Stimulated activated CD4-positive, alpha-beta T cell treated with anti-CD3 and anti-CD28 coated beads, Interleukin-12 subunit alpha, Interleukin-12 subunit beta, amount 100 ng/mL, for 24 hours (primary cell): ENCODE data around the gene CALHM3.
A peak's percentile ranks its signal among the peaks of the same experiment; 100 is the strongest.

Source experiments
- DNase-seq, 2 experiments: peaks; one replicate each; pipeline ENCODE4 v3.0.0-alpha.2; 2020; ENCODE audit warnings: low read depth in 2 of 2

Gene CALHM3

DNA sequence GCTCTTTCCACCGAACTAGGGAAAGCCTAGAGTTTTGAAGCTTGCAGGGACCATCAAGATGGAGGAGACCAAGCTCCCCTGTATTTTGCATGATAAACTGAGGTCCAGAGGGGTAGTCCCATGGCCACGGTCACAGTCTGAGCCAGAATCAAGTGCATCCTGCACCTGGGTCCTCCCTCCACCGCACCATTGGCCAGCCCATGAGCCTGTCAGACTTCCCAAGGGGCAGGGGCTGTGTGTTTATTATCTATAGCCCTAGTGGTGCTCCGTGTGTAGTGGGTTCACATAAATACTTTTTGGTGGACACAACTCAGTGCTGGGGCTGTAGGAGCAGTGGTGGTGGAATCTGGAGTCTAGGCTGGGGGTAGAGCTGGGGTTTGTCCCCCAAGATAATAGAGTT, 3.6 kb downstream of the CALHM3 start:
- no peak for DNase-seq

DNA sequence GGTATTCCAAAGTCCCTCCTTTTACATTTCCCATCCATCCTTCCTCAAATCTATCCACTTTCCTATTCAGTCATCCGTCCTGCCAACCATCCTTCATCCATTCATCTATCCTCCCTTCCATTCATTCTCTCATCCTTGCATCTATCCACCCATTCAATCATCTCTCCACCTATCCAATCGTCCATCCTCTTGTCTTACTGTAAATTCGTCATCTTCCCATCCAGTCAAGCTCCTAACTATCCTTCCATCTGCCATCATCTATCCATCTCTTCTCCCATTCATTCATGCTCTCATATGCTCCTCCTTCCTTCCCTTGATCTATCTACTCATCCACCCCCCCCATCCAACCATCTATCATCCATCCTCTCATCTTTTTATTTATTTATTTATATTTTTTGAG, 5.0 kb downstream of the CALHM3 start:
- no peak for DNase-seq

DNA sequence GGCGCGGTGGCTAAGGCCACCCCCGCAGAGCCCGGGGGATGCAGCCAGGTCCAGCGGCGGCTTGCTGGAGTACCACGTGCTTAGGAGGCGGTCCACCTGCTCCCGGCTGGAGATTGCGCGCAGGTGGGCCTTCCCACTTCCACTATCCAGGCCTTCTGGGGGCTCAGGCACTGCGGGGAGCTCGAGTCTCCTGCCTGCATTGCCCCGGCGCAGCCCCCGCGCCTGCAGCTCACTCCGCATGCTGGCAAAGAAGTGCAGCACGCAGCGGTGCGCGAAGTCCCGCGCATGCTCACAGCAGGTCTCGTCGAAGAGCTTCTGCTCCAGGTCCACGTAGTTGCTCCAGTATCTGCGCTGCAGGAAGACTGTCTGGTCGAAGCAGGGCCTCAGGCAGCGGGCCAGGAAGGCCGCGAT, 5.8 kb downstream of the CALHM3 start:
- DNase-seq: no peak

DNA sequence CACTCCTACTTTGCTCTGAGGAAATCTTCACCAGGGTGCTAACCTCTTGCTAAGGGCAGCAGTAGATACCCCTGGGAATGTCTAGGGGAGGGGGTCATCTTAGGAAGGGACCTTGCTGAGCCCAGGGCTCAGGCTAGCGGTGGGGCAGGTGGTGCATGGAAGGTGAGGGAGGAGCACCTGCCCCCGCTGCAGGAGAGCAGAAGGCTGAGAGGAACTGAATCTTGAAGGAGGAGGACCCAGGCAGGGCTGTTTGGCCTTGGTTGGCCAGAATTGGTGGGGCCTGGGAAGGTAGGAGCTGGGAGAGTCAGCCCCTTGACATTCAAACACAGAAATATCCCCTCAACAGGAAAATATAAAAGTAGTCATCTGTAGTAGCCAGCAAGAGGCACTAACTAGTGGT, 7.0 kb downstream of the CALHM3 start:
- no peak for DNase-seq

DNA sequence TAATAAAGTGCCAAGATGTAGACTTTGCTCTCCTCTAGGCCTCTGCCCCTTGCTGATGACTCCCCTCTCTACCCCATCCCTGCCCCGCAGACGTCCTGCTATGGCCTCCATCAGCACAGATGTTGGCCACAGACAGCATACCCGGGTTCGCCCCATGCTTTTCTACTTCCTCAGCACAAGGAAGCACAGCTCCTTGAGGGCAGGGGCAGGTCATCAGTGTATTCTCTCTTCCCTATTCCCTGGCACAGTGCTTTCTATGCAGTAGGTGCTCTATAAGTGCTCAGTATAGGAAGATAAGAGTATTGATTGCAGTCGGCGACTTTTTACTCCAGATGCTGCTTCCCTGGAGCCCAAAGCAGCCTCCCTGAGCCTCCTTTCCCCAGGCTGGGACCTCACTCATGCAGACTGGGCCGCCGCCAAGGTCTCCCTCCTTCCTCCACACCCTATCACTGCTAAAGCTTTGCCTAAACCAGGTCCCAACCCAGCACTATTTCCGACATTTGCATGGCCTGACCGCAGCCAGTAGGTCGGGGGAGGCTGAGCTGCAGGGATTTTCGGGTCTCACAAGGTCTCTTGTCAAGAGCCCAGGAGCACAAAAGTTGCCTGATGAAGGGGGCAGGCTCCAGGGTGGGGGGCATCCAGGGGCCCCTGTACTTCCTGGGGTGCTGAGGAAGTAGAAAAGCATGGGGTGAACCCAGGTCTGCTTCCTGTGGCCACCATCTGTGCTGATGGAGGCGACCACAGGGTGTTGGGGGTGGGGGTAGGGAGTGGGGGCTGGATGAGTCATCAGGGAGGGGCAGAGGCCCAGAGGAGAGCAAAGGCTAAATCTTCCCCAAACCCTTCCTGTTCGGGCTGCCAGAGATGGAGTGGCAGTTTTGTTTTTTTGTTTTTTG, 8.0 kb downstream of the CALHM3 start:
- peak; percentile 30 to 54 for DNase-seq

DNA sequence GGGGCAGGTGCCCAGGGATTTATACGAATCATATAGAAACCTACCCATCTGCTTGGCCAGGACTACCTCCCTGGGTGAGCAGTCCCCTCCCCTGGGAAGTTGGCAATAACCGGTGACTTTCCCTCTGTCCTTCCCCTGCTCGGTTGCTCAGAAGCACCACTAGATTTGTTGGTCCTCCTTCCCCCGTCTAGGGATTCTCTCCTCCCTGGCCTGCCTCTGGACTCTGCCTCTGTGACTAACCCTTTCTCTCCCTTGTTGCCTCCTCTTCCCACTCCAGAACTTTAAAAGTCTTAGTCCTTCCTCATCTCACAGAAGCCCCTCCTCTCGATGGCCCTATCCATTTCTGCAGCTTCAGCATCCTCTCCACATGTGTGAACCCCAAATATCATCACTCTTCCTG, 9.8 kb downstream of the CALHM3 start:
- DNase-seq: no peak

DNA sequence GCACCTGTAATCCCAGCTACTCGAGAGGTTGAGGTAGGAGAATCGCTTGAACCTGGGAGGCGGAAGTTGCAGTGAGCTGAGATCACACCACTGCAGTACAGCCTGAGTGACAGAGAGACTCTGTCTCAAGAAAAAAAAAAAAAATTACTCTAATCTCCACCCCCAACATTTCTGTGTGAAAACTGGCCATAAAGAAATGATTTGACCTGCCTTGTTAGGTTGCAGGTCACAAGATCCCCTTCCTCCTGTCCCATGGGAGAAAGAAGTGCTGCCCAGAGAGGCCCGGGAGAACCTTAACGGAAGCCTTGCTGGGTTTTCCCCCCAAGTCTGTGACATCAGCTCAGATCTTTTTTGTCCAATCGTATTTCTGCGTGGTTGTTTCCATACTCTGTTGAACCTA, 11.6 kb downstream of the CALHM3 start:
- DNase-seq: no peak

DNA sequence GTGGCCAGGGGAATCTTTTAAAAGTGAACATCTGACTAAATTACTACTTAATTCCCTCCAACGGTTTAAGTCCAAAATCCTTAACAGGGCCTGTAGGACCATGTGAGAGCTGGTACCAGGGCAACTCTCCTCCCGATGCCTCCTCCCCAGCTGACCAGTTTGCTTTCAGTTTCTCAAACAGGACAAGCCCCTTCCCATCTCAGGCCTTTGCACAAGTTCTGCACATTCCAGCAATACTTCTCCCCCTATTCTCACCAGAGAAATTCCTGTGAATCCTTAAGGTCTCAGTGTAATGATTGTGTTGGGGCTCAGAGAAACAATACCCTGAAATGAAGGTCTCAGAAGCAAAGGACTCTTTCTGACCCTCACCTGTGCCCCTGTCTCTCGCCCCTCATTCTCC, 12.3 kb downstream of the CALHM3 start:
- no peak for DNase-seq

DNA sequence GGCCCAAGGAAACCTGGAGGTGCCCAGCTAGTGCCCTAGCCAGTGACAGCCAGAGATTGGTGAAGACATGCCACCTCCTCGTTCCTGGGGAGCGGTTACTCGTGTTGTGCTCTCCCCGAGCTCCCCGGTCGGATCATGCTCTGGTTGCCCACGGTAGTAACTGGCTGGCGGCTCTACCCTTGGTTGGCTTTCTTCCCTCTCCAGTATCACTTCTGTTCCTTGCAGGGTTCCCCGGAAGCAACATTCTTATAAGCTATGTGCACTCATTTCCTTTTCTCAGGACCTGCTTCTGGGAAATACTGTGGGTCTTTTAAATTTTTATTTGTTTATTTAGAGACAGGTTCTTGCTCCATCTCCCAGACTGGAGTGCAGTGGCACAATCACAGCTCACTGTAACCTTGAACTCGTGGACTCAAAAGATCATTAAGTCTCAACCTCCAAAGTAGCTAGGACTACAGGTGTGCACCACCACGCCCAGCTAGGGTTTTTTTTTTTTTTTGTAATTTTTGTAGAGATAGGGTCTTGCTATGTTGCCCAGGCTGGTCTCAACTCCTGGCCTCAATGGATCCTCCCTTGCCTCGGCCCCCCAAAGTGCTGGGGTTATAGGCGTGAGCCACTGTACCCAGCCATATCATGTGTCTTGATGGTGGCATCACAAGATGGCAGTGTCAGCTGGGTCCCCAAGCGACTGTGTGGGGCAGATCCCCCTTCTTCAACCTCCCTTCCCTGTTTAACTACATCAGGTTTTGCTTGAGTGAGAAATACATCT, 13.4 kb downstream of the CALHM3 start:
- no peak for DNase-seq

DNA sequence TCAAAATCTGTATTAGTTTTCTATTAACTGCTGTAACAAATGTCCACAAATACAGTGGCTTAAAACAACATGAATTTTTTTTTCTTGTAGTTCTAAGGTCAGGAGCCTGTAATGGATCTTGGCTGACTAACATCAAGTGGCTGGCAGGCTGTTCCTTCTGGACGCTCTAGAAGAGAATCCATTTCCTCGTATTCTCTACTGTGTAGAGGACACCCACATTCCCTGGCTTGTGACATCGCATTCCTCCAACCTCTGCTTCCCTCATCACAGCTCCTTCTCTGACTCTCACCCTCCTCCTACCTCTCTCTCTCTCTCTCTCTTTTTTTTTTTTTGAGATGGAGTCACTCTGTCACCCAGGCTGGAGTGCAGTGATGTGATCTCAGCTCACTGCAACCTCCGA, 15.5 kb downstream of the CALHM3 start:
- DNase-seq: no peak

DNA sequence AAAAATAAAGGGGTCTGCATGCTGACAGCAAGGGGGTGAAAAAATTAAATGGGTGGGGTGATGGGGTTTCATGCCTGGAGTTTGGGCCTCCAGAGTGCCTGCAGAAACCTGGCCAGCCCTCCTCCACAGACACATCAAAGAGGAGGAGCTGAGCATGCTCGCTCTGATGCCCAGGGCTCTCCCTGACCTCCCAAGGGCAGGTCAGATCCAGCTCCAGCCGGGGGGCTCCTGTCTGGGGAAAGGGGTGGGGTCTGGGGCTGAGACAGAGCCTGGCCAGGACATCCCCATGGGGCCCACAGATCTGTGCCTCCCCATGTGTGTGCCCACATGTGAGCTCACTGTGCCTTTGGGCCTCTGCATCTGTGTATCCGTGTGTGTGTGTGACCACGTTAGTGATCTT, 19.4 kb downstream of the CALHM3 start:
- no peak for DNase-seq

DNA sequence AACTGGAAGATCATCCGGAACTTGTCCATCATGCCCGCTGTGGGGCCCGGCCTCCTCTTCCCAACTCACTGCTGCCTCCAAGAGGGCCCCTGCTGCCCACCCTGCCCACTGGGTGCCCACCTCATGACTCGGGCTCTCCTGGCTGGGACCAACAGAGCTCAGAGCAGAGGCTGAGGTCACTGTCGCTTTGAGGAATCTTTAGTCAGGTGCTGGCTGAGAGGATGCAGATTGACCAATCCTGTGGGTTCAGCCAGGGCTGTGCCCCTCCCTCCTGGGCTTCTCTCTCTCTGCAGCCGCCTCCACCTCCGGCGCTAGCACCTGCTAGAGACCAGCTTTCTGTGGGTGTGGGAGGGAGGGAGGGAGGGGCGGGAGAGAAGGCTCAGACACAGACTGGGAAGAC, 20.3 kb downstream of the CALHM3 start, which contains the start of gene CALHM1:
Gene CALHM1, minus strand, starts transcription at position 181 of the 400 bp plus-strand sequence. Its CDS starts 149 bp downstream, at position 32.
- no peak for DNase-seq

DNA sequence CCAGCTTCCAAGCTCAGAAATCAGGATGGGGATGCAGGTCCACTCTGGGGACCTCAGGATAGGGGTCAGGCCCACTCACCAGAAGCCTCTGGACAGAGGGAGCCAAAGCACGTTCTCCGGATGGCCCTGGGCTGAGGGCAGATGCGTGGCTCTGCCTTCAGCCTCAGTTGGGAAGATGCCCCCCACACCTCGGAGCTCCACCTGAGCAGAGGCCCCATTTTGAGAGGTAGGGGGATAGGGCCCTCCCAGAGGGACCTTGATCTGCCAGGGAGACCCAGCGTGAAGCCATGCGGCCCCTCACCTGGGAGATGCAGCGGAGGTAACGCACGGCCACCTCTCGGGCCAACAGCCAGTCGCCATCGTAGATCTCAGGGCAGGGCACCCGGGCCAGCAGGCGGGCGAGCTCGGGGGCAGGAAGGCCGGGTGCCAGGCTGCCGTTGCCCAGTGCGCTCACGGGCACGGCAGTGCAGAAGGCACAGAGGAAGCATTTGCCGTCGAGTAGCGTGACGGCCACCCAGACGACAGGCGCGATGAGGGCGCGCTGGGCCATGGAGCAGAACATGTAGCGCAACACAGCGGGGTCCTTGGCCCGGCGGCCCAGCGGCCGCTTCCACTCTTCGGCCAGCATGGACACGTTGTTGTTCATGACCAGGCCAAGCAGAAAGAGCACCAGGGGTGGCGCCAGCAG, 21.0 kb downstream of the CALHM3 start:
- no peak for DNase-seq

DNA sequence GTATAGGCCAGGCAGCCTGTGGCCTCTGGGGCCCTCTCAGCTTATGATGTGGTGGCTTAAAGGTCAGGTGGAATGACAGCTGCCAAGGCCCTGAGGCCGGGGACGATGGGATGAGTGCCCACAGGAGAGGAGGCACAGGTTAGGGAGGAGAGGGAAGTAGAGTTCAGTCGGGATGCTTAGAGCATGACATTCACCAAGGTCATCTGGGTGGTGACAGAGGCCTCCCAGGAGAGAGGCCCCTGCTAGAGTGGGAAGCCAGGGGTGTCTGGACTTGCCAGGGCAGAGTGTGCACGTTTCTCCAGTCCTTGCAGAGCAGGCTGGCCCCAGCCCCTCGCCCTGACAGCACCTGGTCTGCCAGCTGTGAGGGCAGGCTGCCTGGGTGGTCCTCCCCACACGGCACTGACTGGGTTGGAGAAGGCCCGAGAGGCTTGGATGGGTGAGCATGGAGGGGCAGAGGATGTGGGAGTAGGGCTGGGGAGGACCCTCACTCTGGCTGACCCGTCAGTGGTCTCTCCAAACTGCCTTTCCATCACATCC, 21.8 kb downstream of the CALHM3 start:
- no peak for DNase-seq

DNA sequence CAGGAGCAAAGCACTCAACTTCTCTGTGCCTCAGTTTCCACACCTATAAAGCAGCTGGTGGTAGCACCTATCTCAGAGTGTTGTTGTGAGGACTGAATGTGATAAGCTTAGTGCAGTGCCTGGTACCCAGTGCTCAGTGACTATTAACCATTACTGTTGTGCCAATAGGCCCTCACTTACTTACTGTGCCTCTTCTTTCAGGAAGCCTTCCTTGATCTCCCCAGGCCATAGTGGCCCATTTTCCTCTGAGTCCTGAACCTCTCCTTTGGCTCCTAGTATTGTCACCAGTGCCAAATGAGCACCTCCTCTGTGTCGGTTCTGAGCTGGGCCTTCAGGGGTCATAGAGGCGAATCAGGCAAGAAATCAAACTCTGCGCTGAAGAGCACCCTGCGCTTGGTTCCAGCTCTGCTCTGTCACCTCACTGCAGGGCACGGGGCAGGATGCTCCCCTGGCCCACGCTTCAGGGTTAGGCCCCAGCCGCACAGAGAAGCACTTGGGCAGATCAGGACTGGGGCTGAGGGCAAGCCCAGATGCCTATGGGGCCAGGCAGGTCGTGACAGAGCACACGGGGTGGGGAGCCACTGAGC, 22.9 kb downstream of the CALHM3 start:
- DNase-seq: no peak

DNA sequence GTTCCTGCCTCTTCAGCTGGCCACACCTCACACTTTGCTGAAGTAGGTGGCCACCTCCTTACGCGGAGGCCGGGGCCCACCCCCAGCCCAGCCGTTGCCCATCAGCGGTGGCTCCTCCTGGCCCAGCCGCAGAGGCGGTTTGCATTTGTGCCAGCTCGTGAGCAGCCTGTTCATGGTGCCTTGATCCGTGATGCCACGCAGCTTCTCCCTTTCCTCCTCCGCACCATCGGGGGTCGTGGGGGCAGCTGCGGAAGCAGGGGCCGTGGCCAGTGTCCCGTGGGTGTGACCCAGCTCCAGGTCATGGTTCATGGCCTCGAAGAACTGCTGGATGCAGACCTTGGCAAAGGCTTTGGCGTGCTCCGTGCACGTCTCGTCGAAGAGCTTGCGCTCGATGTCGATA, 23.8 kb downstream of the CALHM3 start:
- no peak for DNase-seq

DNA sequence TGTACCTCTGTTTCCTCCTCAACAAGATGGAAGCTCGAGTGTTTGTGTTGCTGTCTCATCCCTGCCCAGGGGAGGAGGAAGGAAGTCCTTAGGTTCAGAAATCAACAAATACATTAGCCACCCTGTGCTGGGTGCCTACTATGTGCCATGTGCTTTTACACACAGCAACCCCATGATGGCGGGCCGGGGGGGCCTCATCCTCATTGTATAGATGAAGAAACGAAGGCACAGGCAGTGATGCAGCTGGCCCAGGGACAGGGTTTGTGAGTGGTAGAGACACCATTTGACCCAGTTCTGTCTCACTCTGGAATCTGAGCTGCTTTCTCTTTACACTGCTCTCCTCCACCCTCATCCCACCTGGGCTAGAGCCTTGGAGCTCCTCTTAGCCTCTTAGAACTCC, 25.0 kb downstream of the CALHM3 start:
- DNase-seq: no peak

DNA sequence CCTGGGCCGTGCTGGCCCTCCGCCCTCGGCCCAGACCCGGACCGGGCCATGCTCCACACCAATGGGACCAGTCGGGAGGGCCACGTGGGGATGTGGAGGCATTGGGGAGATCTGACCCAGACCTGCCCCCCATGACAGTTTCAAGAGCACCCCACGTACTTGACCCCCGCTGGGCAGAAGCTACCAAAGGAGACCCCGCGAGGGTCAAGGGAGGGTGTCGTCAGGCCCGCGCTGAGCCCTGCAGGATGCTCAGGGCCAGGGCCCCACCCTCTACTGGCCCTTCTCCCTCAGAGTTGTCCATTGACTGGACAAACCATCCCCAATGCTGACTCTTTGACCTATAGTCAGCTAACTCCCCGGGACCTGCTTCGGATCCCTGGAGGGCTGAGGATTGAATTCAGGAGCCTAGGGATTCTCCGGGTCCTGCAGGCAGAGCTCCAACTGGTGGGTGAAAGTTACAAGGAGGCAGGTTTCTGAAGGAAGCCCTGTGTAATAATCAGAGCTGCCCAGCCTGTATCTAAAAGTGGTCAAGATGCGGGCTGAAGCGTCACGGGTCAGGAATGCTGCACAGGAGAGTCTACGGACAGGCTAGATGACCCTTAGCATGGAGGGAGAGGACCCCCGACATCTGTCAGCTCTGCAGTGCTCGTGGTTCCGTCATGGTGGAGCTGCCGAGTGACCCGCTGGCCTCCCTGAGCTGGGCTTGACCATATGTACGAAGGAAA, 26.4 kb downstream of the CALHM3 start:
- DNase-seq: no peak

DNA sequence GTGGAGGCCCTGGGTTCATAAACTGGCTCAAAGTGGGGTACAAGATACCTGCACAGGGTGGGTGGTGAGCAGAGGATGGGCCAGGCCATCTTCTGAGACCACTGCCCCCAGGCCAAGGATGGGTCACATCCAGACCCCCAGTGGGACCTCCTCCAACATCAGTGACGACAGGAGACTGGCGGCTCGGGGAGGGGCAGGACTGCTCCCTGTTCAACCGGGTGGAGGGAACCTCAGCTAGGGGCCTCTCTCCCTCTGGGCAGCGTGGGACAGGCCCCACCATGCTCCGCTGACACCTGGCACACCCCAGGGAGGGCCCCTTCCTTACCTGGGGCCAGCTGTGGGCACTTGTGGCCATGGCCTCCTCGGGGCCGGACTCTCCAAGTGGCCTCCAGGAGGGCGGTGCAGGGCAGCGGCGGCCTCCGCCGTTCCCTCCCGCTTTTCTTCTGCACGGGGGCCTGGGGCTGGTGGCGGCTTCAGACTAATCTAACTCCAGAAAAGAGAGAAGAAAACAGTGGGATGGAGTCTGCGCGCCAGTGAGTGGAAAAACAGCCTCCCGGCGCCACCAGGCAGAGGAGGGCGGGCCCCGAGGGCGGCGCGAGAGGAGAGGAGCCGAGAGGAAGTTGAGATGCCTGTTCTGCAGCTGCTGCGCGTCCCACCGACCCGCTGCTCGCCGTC, 27.1 kb downstream of the CALHM3 start, which contains the start of gene CALHM2:
Gene CALHM2, minus strand, starts transcription at position 540 of the 675 bp plus-strand sequence. CDS start 2,429 bp downstream, outside the sequence.
- peak; percentile 36 to 61 for DNase-seq

DNA sequence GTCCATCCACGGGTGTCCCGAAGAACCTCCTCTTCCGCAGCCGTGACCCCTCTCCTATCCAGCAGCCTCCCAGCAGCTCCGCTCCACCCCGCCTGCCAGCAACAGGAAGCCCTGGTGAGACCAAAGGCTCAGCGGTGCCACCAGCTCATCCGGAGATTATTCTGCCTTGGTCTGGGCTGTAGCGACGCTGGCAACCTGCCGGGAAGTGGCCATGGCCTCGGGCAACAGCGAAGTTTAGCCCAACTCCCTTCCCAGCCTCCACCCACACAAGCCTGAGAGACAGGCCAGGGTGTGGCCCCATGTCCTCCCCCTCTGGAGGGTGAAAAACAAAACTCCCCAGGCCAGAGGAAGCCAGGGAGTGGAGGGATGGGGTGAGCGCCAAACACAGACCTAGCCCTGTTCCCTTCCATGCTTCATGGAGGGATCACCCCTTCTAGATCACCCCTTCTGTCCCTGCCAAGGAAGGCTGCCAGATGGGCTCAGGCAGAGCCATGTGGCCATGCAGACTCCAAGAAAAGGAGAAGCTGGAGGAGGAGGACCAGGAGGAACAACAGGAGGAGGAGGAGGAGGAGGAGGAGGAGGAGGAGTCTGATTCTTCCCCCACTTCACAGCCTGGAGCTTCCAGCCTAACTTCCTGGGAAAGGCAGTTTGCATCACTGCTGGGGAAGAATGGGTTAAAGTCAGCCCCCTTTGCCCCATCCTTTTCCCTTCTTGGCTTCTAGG, 27.8 kb downstream of the CALHM3 start:
- peak in 1 of 2 experiments; percentile 22 for DNase-seq
